ENCODE results near the gene ID2.
"Not testable (repeated sequence)": the region's sequence is repeated elsewhere in the genome, so short reads cannot be mapped to it uniquely, and the experiment has no call there.

The ID2 gene

GRCh38 chr2:8691859-8692437 lies 10.1 kb downstream of the ID2 start:
- no peak for DNase-seq

GRCh38 chr2:8692783-8693156 lies 10.9 kb downstream of the ID2 start:
- no peak for DNase-seq

GRCh38 chr2:8693157-8693821 lies 11.4 kb downstream of the ID2 start:
- peak in 1 of 2 donors; percentile 45 for DNase-seq

GRCh38 chr2:8694737-8695136 lies 12.9 kb downstream of the ID2 start:
- no peak for DNase-seq

GRCh38 chr2:8697190-8697589 lies 15.3 kb downstream of the ID2 start:
- DNase-seq, result no peak

- DNase-seq, result no peak
Observed at GRCh38 chr2:8699839-8700238, 18.0 kb downstream of the ID2 start.

- DNase-seq, result no peak
Observed at GRCh38 chr2:8701681-8702379, 20.0 kb downstream of the ID2 start.

GRCh38 chr2:8704906-8705305 lies 23.1 kb downstream of the ID2 start:
- DNase-seq, result no peak

GRCh38 chr2:8709611-8710010 lies 27.8 kb downstream of the ID2 start:
- no peak for DNase-seq

- DNase-seq, result no peak
Observed at GRCh38 chr2:8710951-8711350, 29.1 kb downstream of the ID2 start.

GRCh38 chr2:8714283-8714682 lies 32.4 kb downstream of the ID2 start:
- DNase-seq, result no peak

GRCh38 chr2:8714971-8715370 lies 33.1 kb downstream of the ID2 start:
- DNase-seq, result no peak

GRCh38 chr2:8719528-8719927 lies 37.7 kb downstream of the ID2 start:
- no peak for DNase-seq

- DNase-seq, result no peak
Observed at GRCh38 chr2:8720741-8721140, 38.9 kb downstream of the ID2 start.

GRCh38 chr2:8721410-8721809 lies 39.6 kb downstream of the ID2 start:
- DNase-seq, result no peak

- DNase-seq, result no peak
Observed at GRCh38 chr2:8722986-8723385, 41.1 kb downstream of the ID2 start.

GRCh38 chr2:8725838-8726237 lies 44.0 kb downstream of the ID2 start:
- DNase-seq, result no peak

- no peak for DNase-seq
Observed at GRCh38 chr2:8728305-8729015, 46.6 kb downstream of the ID2 start.

GRCh38 chr2:8729101-8729500 lies 47.2 kb downstream of the ID2 start:
- not testable (repeated sequence) for DNase-seq

- no peak for DNase-seq
Observed at GRCh38 chr2:8729939-8730338, 48.1 kb downstream of the ID2 start.

GRCh38 chr2:8732601-8733000 lies 50.7 kb downstream of the ID2 start:
- DNase-seq, result no peak
